NCI-H748 treated with DMSO at 0.1 percent for 48 hours (cell line): ENCODE measurements around the gene COL15A1.

ENCODE experiments used
- DNase-seq: peaks from one replicate; lab custom pipeline; 2025; lab: John Stamatoyannopoulos, UW

Gene COL15A1

GRCh38 chr9:99109522-99109921 lies 165.8 kb downstream of the COL15A1 start:
- DNase-seq = no peak

- DNase-seq = no peak
These were observed 169.2 kb downstream of the COL15A1 start for GRCh38 chr9:99112750-99113413.

- no peak for DNase-seq
These were observed 169.8 kb downstream of the COL15A1 start for GRCh38 chr9:99113414-99114048.

GRCh38 chr9:99114049-99114440 lies 170.3 kb downstream of the COL15A1 start:
- no peak for DNase-seq

- no peak for DNase-seq
These were observed 171.3 kb downstream of the COL15A1 start for GRCh38 chr9:99114846-99115500.

- DNase-seq = no peak
These were observed 172.3 kb downstream of the COL15A1 start for GRCh38 chr9:99116003-99116411.

- DNase-seq = no peak
These were observed 175.2 kb downstream of the COL15A1 start for GRCh38 chr9:99118782-99119466.

GRCh38 chr9:99119976-99120655 lies 176.4 kb downstream of the COL15A1 start:
- no peak for DNase-seq
